Putamen (tissue), 1 donor: ENCODE measurements around the gene ELAVL2.

Source experiments
- DNase-seq: peaks from one replicate; pipeline ENCODE4 v3.0.0-alpha.2; 2016; ENCODE audit warnings: low spot score

Gene ELAVL2

DNA sequence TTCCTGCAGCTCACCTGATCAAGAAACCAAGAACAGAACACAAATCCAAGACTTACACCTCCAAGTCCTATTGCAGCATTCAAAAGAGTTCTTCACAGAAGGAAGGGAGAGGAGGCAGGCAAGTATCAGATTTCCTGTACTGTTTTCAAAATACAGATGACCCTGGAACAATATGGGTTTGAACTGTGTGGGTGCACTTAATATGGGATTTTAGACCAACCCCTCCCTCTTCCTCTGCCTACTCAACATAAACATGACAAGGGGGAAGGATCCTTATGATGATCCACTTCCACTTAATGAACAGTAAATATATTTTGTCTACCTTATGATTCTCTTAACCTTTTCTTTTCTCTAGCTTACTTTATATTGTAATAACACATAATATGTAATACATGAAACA, 104.6 kb downstream of the ELAVL2 start:
- DNase-seq, result no peak

DNA sequence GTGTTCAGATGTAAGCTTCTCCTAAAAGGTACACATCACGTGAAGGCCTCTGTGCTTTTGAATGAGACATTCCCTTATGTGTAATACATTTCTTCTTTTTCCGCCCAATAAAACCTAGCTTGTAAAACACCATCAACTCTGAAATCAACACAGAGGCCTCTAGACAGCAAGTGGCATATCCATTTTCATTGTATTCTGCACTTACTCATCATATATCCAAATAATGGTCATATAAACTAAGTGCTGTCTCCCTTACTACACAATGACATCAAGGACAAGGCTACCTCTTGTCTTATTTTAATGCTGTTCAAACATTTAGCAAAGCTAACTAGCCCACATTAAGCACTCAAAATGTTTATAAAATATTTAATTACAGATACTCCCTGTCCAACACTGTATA, 108.5 kb downstream of the ELAVL2 start:
- no peak for DNase-seq

DNA sequence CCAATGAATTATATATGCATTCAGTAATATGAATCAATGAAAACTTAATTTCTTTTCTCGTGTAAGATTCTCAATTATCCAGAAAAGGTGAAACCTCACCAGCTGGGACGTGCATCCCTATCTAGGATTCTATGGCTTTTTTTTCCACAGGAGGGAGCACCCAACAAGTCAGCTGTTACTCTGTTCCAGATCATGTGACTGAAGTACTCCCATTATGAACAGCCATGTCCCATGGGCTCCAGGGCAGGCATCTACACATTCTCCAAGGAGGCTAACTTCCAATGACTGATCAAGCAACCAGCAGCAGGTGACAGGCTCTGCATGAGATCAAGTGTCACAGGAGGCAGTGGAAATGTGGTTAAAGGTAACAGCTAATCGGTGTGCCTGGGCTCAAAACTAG, 118.8 kb downstream of the ELAVL2 start:
- DNase-seq, result no peak

DNA sequence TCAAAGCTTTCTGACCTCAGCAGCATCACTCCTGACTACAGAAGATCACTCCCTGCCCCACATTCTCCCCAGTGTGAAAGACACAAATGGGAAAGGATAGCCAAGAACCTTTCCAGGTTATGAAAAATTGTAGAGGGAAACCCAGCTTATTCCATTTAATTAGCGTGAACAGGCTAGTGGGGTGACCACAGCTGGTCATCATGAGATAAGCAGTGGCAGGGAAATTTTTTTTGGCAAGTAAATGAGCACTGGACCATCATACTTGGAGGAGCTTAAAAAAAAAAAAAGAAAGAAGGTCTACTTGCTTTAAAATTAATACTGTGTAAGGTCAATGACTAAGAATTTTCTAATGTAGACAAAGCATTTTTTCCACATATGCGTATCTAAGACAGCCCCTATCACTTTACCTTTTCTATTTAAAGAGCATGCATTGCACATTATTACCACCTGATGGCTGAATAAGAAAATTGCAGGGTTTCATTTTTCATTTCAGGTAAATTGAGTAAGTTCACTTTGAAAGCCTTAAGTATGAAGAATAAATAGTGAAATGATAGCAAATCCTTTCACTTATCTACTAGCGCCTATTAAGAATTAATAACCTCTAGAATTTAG, 123.6 kb downstream of the ELAVL2 start:
- DNase-seq, result no peak

DNA sequence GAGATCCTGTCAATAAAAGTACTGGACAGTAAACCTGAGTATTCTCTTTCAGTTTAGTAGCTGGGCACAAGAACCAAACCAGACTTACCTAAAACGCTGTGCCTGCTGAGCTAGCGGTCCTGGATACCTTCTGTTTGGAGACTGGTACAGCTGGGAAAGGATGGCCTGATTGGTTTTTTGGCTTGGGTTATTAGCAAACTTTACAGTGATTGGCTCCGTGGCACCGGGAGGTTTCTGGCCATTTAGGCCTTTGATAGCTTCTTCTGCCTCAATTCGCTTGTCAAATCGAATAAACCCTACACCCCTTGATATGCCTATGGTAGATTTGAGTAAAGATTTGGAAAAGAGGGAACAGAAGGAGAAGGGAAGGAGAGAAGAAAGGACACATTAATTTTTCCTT, 124.7 kb downstream of the ELAVL2 start:
- DNase-seq, result no peak

DNA sequence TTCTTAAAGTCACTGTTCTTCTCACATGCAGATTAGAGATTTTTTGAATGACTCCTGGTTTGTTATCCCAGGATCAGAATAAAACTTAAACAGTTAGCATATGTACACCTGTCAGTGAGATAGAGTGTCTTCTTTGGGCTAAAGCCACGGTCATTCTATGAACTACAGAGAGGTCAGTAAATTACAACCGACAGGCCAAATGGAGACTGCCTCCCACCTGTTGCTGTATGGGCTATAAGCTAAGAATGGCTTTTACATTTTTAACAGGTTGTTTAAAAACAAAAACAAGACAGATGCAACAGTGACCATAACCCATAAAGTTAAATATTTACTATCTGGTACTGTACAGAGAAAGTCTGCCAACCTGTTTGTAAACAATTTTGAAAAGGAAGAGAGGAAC, 125.7 kb downstream of the ELAVL2 start:
- DNase-seq, result no peak

DNA sequence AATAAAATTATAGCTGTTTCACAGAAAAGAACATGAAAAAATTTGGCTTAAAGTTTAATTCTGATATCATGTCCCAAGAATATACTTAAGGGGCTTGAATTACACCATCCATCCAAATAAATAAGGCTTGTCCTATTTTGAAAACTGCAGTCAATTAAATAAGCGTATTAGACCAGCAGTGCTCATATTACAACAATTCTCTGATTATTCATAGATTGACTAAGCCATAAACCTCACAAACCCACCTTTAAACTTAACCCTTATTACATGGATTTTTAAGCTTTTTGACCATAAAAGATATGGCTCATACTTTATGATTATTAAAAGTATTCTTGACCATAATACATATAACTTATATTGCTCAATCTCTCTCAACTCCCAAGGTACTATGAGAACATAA, 127.9 kb downstream of the ELAVL2 start:
- DNase-seq, result no peak

DNA sequence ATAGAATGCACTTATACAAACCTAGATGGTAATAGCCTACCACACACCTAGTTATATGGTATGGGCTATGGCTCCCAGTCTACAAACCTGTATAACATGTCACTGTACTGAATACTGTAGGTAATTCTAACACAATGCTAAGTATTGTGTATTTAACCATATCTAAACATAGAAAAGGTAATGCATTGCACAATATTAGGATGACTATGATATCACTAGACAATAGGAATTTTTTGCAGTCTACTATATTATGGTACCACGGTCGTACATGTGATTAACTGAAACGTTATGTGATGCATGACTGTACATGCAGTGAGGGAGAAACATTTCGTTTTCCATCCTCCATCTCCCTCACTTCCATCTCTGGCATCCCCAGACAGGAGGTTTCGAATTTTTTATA, 130.5 kb downstream of the ELAVL2 start:
- DNase-seq, result no peak

DNA sequence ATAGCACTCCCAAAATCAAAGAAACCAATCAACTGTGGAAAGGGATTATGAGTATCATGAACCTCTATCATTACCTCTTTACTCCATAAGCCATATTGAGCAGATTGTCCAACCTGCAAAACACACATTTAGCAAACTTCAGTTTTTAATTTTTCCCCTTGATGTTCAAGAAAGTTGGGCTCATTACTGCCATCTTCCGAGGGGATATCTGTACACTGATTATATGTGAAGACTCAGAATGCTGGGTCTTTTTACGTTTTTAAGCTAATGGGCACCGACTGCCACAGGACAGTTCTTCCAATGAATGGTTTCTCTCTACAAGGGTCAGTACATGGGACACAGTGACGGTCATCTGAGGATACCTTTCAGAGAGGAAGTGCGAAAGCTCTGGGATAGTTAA, 132.7 kb downstream of the ELAVL2 start:
- no peak for DNase-seq

DNA sequence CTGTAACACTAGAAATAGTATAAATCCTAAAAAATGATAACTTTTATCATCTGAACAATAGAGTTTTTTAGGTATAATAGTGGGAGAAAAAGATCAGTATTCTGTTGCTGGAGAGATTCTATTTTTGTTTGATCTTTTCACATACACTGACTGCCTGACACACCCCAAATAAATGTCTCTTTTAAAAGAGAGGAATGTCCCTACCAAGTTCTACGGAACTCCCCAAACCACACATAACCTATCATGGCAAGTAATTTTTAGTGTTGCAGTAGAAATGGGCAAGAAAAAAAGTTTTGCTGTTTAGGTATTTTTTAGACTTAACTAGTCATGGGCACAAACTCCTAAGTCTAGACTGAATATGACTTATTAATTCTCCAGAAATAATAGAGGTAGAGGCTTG, 139.1 kb downstream of the ELAVL2 start:
- no peak for DNase-seq

DNA sequence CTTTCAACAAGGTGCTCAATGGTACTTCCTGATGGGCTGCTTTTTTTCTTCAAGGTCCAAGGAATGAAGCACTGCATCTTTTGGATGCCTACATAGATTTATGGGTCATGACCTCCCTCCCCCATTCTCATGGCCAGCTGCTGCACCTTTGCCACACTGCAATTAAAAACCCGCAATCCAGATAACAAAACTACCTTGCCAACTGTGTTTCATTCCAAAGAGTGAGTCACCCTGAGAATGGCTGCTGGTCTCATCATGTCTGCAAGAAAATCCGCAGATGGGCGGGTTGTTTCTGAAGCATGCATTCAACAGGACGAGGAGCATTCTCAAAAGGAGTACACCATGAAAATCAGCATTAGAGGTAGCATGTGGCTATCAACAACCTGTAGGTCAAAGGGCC, 139.8 kb downstream of the ELAVL2 start:
- no peak for DNase-seq

DNA sequence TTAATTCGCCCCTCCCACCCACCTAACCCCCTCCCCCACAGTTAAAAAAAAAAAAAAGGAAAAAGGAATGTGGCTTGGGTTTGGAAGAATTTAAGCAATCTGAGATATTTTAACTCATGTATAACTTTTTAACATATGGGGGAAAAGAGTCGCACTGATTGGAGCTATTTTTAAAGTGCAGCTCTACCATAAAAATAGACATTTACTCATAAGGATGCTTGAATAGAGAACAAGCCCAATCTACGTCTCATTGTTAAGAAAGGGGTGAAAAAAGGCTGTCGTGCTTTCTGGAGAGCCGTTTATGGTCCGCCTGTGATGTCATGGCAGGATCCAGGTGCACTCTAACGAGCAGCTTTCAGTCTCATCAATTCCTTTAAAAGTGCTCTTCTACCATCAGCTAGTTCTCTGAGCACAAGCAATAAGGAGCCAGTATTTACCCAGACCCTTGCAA, 142.4 kb downstream of the ELAVL2 start:
- no peak for DNase-seq

DNA sequence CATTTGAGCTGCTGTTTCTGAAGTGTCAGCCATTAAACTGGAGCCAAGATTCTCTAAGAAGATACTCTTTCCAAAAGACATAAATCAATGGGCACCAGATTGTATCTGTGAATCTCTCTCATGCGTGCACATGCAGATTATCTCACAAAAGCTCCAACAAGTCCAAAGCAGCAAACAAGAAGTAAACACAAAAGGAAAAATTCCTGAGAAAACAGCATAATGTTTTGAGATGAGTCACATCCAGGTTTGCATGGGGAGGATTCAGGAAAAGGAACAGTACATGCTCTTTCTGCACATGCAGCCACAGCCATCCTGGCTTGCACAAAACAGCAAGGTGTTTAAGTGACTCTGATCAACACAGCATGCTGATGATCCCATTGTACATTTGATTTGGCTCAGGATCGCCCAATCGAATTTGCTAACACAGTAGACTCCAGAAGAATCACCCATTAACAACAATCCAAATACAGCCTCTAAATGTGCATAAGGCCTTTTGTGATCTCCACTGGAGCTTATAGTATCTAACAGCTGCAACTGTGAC, 143.1 kb downstream of the ELAVL2 start:
- DNase-seq, result no peak

DNA sequence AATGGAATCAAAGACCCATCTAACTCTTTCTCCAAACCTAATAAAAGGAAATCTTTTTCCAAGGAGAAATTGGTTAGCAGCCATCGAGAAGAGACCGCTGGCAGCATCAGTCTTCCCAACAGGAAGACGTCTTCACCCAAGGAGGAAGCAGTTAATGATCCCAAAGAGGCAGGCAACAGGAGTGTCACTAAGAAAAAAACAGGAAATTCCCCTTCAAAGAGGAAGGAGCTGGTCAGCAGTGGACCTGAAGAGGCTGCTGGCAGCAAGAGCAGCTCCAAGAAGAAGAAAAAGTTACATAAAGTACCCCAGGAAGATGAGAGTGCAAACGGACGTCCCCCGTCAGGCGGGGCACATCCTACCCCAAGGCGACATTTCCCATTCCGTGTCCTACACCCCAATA, 143.7 kb downstream of the ELAVL2 start:
- DNase-seq, result no peak

DNA sequence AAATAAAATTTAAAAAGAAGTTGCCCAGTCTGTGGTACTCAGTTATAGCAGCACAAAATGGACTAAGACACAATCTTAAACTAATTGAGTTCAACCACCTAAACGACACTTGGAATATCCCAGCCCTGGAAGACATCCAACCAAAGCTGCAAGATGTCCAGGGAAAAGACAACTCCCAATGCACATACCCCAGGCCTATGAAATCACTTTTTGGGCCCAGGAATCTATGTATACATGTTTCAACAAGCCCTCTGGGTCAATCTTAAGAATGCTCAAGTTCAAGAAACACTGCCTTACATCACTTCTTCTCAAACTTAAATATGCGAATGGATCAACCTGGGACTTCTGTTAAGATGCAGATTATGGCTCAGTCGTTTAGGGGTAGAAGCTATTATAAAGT, 148.6 kb downstream of the ELAVL2 start:
- no peak for DNase-seq

DNA sequence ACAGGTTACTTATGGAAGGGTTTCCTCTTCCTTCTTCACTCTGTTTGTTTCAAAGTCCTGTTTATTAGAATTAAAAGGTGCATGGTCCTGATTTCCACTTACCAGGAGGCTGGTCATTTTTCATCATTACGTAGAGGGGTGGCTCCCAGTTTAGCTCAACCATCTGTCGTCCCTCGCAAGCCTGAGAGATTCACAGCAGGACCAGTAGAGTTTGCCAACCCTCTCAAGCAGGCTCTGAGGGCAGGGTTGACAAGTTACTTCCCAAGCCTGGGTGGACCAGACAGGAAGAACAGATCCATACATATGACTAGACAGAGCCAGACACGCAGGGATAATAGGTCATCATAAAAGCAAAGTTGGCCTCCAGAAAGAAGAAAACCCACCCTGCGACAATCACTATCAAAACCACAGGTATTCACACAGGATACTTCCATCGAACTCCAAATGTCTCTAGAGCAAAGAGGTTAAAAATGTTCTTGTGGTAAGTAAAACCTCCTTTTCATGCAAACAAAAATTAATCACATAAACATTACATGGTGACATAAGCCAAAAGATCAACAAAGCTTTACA, 151.9 kb downstream of the ELAVL2 start:
- no peak for DNase-seq

DNA sequence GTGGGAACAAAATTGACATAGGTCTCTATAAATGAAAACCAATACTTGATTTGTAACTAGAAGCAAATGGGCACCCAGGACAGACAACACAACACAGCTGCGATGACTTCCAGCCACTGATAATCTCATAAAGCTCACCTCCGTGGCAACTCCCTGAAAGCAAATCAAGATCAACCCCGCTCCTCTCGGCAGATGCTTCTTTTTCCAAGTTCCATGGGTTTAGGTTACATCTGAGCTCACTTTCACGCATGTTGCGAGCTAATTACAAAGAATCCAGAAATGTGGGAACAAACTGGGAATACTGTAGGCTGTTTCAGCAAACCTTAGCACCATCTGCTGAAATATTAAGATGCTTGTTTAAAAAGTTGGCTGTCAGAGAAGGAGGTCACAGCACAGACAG, 153.9 kb downstream of the ELAVL2 start:
- DNase-seq, result no peak

DNA sequence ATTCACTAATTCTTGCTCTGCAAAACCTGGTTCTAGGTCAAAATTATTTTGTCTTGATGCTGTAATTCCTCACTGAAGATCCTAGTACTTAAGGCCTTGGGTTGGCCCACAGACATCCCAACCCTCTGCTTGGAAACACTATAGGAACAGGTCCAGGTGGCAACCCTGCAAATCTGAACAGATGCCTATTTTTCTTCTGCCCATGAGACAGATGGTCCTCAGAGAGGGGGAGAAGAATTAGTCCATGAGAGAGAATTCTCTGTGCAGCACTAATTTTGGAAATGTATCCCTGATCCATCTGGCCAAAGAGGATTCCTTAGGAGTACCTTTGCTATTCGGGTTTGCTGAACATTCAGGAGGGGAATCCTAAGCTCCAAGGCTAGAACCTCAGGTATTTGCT, 156.3 kb downstream of the ELAVL2 start:
- no peak for DNase-seq

DNA sequence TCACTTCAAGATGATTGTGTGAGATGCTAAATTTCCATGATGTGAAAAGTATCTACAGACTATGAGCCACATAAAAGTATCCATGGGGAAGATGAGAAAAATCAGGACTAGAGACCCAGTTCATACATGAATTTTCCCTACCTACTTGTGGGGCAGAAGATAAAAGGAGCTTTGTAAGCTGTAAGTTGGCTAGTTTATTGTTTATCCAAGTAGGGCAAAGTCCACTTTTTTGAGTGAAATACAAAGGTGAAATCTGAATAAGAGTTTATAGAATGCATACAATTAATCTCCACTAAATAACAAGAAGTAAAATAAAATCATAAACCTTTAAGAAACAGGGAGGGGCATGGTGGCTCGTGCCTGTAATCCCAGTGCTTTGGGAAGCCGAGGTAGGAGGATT, 160.4 kb downstream of the ELAVL2 start:
- no peak for DNase-seq

DNA sequence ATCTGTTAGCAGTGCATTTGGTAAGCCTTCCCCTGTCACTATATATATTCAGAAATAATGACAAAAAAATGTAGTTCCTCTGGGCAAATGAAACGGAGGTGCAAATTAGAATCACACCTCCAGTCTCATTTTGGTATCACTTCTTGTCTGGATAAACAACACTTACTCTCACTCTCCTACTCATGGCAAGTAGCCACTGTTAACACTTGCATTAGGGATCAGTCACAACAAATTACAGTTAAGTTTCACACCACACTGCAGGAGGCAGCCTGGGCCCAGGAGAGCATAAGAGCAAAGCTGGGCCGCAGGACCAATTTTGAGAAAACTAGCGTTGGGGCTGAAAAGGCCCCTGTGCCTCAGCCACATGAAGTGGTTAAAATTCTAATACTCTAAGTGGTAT, 161.0 kb downstream of the ELAVL2 start:
- DNase-seq, result no peak

DNA sequence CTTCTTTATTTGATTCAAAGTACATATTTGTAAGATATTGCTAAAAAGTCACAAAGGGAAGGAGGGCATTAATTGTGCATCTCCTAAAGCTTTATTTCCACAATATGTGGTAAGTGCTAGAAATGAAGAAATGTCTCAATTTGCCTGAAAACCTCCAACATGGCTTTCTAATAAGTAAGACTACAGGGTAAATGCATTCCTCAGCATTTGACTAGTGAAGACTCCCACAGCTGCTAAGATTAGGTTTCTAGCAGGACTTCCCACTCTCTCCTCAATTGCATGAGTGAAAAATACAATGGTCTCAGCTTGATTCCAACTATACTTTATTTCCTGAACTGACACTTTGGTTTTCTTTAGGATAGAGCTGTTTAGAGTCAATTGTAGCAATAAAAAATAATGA, 162.1 kb downstream of the ELAVL2 start:
- peak; percentile 11 for DNase-seq

DNA sequence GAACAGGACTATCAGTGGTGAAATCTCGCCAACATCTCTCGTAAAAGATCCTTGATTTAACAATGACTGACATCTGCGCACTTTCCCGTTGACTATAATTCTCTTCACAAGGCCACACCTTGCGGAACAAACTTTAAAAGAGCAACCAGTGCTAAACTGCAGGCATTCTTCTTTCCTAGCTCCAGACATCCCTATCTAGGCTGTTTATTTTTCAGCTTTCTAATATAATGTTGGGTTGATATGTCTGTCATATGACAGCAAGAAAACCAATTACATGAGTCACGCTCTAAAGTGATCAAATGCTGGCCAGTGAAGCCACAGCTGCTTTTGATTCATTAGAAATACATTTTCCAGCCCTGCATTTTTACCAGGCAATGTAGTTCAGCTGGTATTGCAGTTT, 162.5 kb downstream of the ELAVL2 start:
- no peak for DNase-seq

DNA sequence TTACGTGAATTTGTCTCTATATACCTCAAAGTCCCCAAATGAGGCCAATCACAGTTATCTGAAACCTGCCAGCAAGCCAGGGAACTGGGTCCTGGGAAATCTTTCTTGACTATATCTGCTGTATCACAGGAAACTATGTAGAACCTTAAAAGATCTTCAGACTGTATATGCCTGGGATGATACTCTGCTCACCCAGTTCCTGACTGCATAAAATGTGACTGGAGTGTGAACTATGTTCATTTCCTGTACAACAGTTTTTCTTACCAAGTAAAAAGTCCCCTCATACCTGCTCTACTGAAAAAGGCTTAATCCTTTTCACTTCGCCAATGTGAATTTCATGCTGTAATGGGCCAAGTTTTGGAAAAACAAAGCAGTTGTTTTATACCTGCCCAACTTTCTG, 162.9 kb downstream of the ELAVL2 start:
- no peak for DNase-seq

DNA sequence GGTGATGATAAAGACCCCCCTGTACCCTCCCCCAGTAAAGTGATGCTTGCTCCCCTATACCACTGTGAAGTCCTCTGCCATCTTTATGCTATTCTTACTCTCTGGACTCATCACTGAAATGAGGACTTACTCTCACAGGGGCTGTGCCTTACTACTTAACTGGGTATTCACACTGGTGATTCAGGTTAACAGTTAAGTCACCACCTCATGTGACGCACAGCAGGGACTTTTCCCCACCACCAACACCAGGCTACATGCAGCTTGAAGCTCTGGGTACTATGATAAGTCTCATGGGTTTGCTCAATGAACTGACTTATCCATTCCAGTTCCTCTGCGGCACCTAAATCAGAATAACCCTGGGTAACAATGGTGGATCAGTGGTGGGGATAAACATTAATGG, 163.7 kb downstream of the ELAVL2 start:
- DNase-seq, result no peak
